K562 (cell line): ENCODE data around the gene PLOD1. TPM values are rescaled to one million over a fixed set of nuclear protein-coding genes. Genes with fewer than 3 reads are reported as not detected.

Experiments used
- ATAC-seq: fragments of 200-7000 bp; cut with Tn5 transposase; 3 replicates; pipeline ENCODE4 v1.9.1; 2020; ENCODE audit warnings: moderate library complexity
- BruUV-seq: library from RNA; stranded (reverse); fragments of 400-500 nt; replicated peaks from 2 replicates; lab custom pipeline; 2021; lab: Mats Ljungman, UMichigan
- CTCF ChIA-PET: fragments of 300-600 bp; formaldehyde crosslinking; extraction: SDS; loops from one replicate; lab custom pipeline; 2021; ENCODE audit warnings: low intra/inter-chr PET ratio; lab: Yijun Ruan, JAX
- POLR2A ChIA-PET: fragments of 300-600, 350-650 bp; sonication (Branson Sonifier 250); formaldehyde crosslinking; extraction: SDS; loops from one replicate; lab custom pipeline; 2021; ENCODE audit warnings: antibody characterized with exemption, inconsistent platforms; lab: Yijun Ruan, JAX
- DNase-seq, 4 experiments: peaks; one replicate each; pipeline versions ENCODE4 v3.0.0 to v3.0.0-alpha.2; 2011 to 2018; ENCODE audit warnings: low spot score in 3 of 4, mixed read lengths in 3 of 4; ENCODE audit errors: extremely low read depth in 1 of 4
- FAIRE-seq: peaks from 2 replicates; lab custom pipeline; 2011; peaks lifted over from hg19 to GRCh38; lab: Jason Lieb, UNC
- H2AFZ ChIP-seq: 2 replicates; pipeline ENCODE4 v1.6.0; 2011; ENCODE audit warnings: low read depth, low read length, control low read depth, inconsistent platforms
- H3K27ac ChIP-seq: fragments of 200-600 bp; 3 replicates; pipeline ENCODE4 v1.8.0; 2011; ENCODE audit warnings: low read depth, mild to moderate bottlenecking, control low read depth, inconsistent platforms, low read length, moderate library complexity, mixed read lengths; ENCODE audit errors: extremely low read depth
- H3K27me3 ChIP-seq, 2 experiments: fragments of 300-600 bp in 1 of 2; 2 replicates in 1 of 2; 3 replicates in 1 of 2; pipeline versions ENCODE4 v1.6.0 to v1.8.0; 2011; ENCODE audit warnings: inconsistent platforms in 2 of 2, low read length in 2 of 2, mild to moderate bottlenecking in 1 of 2, mixed read lengths in 1 of 2, moderate library complexity in 1 of 2; ENCODE audit not compliant: control insufficient read depth in 2 of 2, insufficient read depth in 2 of 2
- H3K36me3 ChIP-seq: fragments of 300-600 bp; 3 replicates; pipeline ENCODE4 v1.8.0; 2011; ENCODE audit warnings: mild to moderate bottlenecking, low read length, inconsistent platforms; ENCODE audit not compliant: control insufficient read depth, insufficient read depth
- H3K4me1 ChIP-seq, 2 experiments: fragments of 200-600 bp in 1 of 2; replicated peaks in 1 of 2; 2 replicates in 1 of 2; 3 replicates in 1 of 2; pipeline versions ENCODE4 v1.5.1 to v1.8.0; 2011; ENCODE audit warnings: inconsistent platforms in 2 of 2, low read length in 2 of 2, mild to moderate bottlenecking in 1 of 2, mixed read lengths in 1 of 2, moderate library complexity in 1 of 2; ENCODE audit not compliant: control insufficient read depth in 2 of 2, insufficient read depth in 2 of 2
- H3K4me2 ChIP-seq: 2 replicates; pipeline ENCODE4 v1.6.1; 2011; ENCODE audit warnings: low read length, control low read depth, inconsistent platforms, mixed read lengths; ENCODE audit not compliant: insufficient read depth
- H3K4me3 ChIP-seq: fragments of 200-600 bp; sonication (generic), shearing (Covaris generic); 2 replicates; pipeline ENCODE4 v1.5.1; 2016; ENCODE audit warnings: control low read depth, inconsistent platforms
- H3K79me2 ChIP-seq: fragments of 200-600 bp; 3 replicates; pipeline ENCODE4 v1.8.0; 2011; ENCODE audit warnings: low read length, inconsistent platforms; ENCODE audit not compliant: control insufficient read depth, insufficient read depth
- H3K9ac ChIP-seq, 2 experiments: 2 replicates each; pipeline versions ENCODE4 v1.6.0 to v1.6.1; 2011; ENCODE audit warnings: low read depth in 2 of 2, low read length in 2 of 2, control low read depth in 1 of 2, inconsistent platforms in 1 of 2, mild to moderate bottlenecking in 1 of 2, mixed read lengths in 1 of 2; ENCODE audit not compliant: insufficient read depth in 1 of 2
- H3K9me1 ChIP-seq: one replicate; pipeline ENCODE4 v1.6.0; 2011; ENCODE audit warnings: inconsistent platforms, mild to moderate bottlenecking, low read length, moderate library complexity; ENCODE audit not compliant: control insufficient read depth, insufficient read depth
- H3K9me3 ChIP-seq: replicated peaks from 2 replicates; pipeline ENCODE4 v1.5.1; 2011; ENCODE audit warnings: low read depth, low read length, inconsistent platforms; ENCODE audit not compliant: control insufficient read depth, insufficient read depth
- H4K20me1 ChIP-seq: replicated peaks from 2 replicates; pipeline ENCODE4 v1.6.1; 2011; ENCODE audit warnings: low read length, inconsistent platforms, mixed read lengths; ENCODE audit not compliant: control insufficient read depth, insufficient read depth
- GABPB1 ChIP-seq: sonication (generic); formaldehyde crosslinking; IDR thresholded peaks from 2 replicates; pipeline ENCODE4 v1.8.0; 2022; ENCODE audit warnings: mild to moderate bottlenecking, missing genetic modification reagents
- KAT2B ChIP-seq: IDR thresholded peaks from one replicate; pipeline ENCODE4 v1.6.1; 2012; ENCODE audit warnings: low read depth, mild to moderate bottlenecking, control low read depth, inconsistent platforms, low read length, moderate library complexity
- KLF13 ChIP-seq: fragments of 450-650 bp; IDR thresholded peaks from 2 replicates; pipeline ENCODE4 v1.6.1; 2016; ENCODE audit warnings: missing genetic modification characterization, low read depth, mild to moderate bottlenecking, missing compliant biosample characterization, moderate library complexity, borderline replicate concordance
- MAFF ChIP-seq: IDR thresholded peaks from 2 replicates; pipeline ENCODE4 v1.6.1; 2012; ENCODE audit warnings: low read length, improper control_type of control experiment
- RAD21 ChIP-seq, 2 experiments: fragments of 250-450 bp in 1 of 2; fragments of 450-650 bp in 1 of 2; sonication (Bioruptor Pico) in 1 of 2; formaldehyde crosslinking in 1 of 2; IDR thresholded peaks in 1 of 2; conservative IDR thresholded peaks in 1 of 2; 2 replicates each; pipeline versions ENCODE4 v1.4.0 to v1.8.0; 2020 to 2022; ENCODE audit warnings: mild to moderate bottlenecking in 2 of 2, moderate library complexity in 1 of 2
- SMAD2 ChIP-seq: fragments of 150-350 bp; IDR thresholded peaks from 2 replicates; pipeline ENCODE4 v1.6.1; 2014; ENCODE audit warnings: low read depth, mild to moderate bottlenecking, low read length
- TEAD1 ChIP-seq, 2 experiments: fragments of 450-650 bp in 1 of 2; sonication (generic) in 1 of 2; formaldehyde crosslinking; IDR thresholded peaks; 2 replicates each; pipeline versions ENCODE4 v1.4.0 to v1.8.0; 2020 to 2022; ENCODE audit warnings: mild to moderate bottlenecking in 2 of 2, missing genetic modification reagents in 1 of 2
- WGBS: fragments of 100-300 bp; shearing (Covaris generic); methylation state at CpG from one replicate; pipeline ENCODE4 v1.1.6; 2016; ENCODE audit warnings: low coverage, mixed read lengths; ENCODE audit not compliant: insufficient coverage; ENCODE audit errors: missing lambda C conversion rate; 5-methylcytosine and 5-hydroxymethylcytosine counted together
- in situ Hi-C: fragments of 300-500 bp; cut with MboI; formaldehyde crosslinking; loops from 4 replicates; pipeline ENCODE4 v1.15.0; 2018; ENCODE audit warnings: inconsistent platforms, mixed read lengths
- intact Hi-C: fragments of 100-400 bp; cut with micrococcal nuclease; formaldehyde crosslinking; loops from 2 replicates; pipeline ENCODE4 v1.14.2; 2022
- polyA plus RNA-seq, 8 experiments: library from polyadenylated mRNA; depleted of rRNA in 4 of 8; stranded (reverse) in 5 of 8; unstranded in 3 of 8; fragments of >200 nt; fragmentation: Nextera tagmentation in 2 of 8; fragmentation: Illumina TruSeq in 1 of 8; extraction: Ambion mirVana in 2 of 8; extraction: Trizol in 1 of 8; gene quantifications; 2 replicates each; pipeline versions ENCODE4 v1.2.1 to v1.2.3, GENCODE V29; 2011 to 2014; ENCODE audit warnings: inconsistent platforms in 1 of 8, missing spikeins in 1 of 8
- total RNA-seq, 7 experiments: library from RNA; depleted of rRNA in 6 of 7; stranded (reverse); fragments of >200 nt in 6 of 7; fragmentation: Illumina TruSeq in 2 of 7; extraction: Trizol in 2 of 7; gene quantifications; 2 replicates each; pipeline versions ENCODE4 v1.2.1 to v1.2.3, GENCODE V29; 2011 to 2021; ENCODE audit warnings: low replicate concordance in 1 of 7
- TF ChIP-seq, protein P1 (sequence below): sonication (generic); formaldehyde crosslinking; IDR thresholded peaks from 2 replicates; pipeline ENCODE4 v1.8.0; 2022; ENCODE audit warnings: mild to moderate bottlenecking, missing genetic modification reagents
- TF ChIP-seq, protein P2 (sequence below): sonication (generic); formaldehyde crosslinking; IDR thresholded peaks from 2 replicates; pipeline ENCODE4 v1.9.0; 2022; ENCODE audit warnings: mild to moderate bottlenecking, missing genetic modification reagents
- TF ChIP-seq, protein P3 (sequence below): sonication (generic); formaldehyde crosslinking; IDR thresholded peaks from 2 replicates; pipeline ENCODE4 v1.8.0; 2023; ENCODE audit warnings: mild to moderate bottlenecking, missing genetic modification reagents
- TF ChIP-seq, protein P4 (sequence below): sonication (generic); formaldehyde crosslinking; IDR thresholded peaks from 2 replicates; pipeline ENCODE4 v1.8.0; 2022; ENCODE audit warnings: mild to moderate bottlenecking, missing genetic modification reagents

Gene PLOD1
- total and polyA plus RNA-seq, 9 of the 15 experiments (the other 6 are each of a cell fraction or from before 2014, with no cell fraction given): 16.6 to 90.8 (median 52.7) TPM

DNA sequence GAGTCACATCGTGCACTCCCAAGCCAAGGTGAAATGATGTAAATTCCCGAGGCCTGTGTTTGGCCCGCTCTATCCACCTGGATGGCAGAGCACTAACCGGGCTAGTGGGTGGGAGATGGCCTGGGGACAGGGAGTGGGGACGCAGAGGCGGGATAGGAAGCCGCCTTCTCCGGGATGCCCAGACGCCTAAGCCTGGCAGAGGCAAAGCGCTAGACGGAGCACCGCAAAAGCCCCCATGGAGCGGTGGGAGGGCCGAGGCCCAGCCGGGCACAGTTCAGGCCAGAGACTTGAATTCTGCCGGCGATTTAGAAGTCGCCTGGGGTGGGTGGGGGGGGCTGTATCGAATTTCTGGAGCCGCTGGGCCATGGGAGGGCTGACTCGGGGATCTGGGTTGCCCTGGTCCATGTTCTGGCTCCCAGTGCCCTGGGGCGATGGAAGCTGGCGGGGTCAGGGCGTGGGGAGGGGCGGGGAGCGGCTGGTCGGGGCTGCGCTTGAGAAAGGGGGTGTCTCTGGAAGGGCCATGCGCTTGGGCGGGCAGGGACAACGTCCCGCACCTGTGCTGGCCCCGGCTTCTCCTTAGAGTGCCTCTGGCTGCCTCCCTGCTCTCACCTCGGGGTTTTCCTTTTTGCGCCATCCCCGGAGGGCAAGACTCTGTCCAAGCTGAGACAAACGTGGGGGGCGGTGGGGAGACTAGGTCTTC, 36.3 kb upstream of the PLOD1 start (continued):
- TF ChIP-seq SMAD2 (no peak), KLF13 (no peak), MAFF (no peak), KAT2B (no peak)
- TF ChIP-seq, protein P1, sequence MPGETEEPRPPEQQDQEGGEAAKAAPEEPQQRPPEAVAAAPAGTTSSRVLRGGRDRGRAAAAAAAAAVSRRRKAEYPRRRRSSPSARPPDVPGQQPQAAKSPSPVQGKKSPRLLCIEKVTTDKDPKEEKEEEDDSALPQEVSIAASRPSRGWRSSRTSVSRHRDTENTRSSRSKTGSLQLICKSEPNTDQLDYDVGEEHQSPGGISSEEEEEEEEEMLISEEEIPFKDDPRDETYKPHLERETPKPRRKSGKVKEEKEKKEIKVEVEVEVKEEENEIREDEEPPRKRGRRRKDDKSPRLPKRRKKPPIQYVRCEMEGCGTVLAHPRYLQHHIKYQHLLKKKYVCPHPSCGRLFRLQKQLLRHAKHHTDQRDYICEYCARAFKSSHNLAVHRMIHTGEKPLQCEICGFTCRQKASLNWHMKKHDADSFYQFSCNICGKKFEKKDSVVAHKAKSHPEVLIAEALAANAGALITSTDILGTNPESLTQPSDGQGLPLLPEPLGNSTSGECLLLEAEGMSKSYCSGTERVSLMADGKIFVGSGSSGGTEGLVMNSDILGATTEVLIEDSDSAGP (CRISPR knock-in tag): no peak

DNA sequence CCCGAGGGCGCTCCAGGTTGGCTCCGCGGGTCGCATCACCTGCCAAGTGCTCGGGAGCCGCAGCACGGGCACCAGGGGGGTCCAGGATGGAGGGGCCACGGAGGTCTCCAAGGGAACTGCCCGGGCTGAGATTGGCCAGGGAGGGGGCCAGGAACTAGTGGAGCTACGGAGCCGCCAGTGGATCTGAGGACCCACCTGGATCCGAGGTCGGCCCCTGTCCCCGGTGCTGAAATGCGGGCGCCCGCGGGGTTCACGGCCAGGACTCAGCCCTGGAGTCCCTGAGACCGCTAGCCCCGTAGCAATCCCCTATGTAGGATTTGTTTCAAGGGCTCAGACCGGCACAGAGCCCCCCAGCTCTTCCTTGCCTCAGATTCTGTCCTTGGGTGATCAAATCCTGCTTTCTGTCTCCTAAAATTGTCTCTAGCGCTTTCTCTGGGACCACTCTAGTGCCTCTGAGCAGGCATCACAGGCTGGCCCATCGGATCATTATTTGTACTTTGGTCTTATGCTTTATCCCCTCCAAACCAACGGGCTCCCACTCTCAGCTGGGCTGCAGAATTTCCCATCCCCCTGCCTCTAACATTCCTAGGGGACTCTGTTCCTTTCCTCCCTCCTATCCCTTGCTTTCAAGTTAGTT, 35.6 kb upstream of the PLOD1 start:
- Histone ChIP-seq H3K4me2 (no peak overlapping the region), H3K79me2 (no peaks in the 10 kb centered on the region), H3K9ac (no peak overlapping the region), H3K36me3 (no peaks in the 10 kb centered on the region), H3K27me3 (peaks cover 15 to 16% of the 10 kb centered on the region in 2 experiments), H3K9me1 (no peaks in the 10 kb centered on the region), H2AFZ (no peak overlapping the region), H3K27ac (no peak overlapping the region), H3K9me3 (no peaks in the 10 kb centered on the region), H3K4me1 (peaks cover 0 to 10% of the 10 kb centered on the region in 2 experiments; a peak in 1 of 5 replicates), H3K4me3 (no peak overlapping the region), H4K20me1 (no peaks in the 10 kb centered on the region)
- ChIA-PET POLR2A (interaction anchor here (1.0 to 3.0 kb wide), 6 partner anchors 10 to 63 kb away, joined by 3 to 73 read pairs (median 4); no protein-coding TSS in a partner anchor), CTCF (no interaction called here)
- DNase-seq (peak in 3 of 4 experiments; percentile 50 to 61 (median 59)), FAIRE-seq (no peak), ATAC-seq (peak; percentile 83)
- in situ Hi-C loops: loop anchor here (5.0 kb wide), 1 partner anchor 57 kb away; no protein-coding TSS in a partner anchor
- intact Hi-C loops: no loop called here
- WGBS: 14% methylated on average over 19 of the region's 26 CpGs
- no TSS peak for BruUV-seq
- TF ChIP-seq TEAD1 (CRISPR knock-in tag; IDR thresholded peaks at IDR 0.05) (peak in 1 of 2 experiments; percentile 76; a peak in 1 of 4 replicates), RAD21 (CRISPR knock-in tag; conservative IDR thresholded peaks at IDR 0.05 in 1 of 2, IDR thresholded peaks at IDR 0.05 in 1 of 2) (no peak), GABPB1 (CRISPR knock-in tag) (0 out of 2 replicates have a peak, but pooled peaks have one; percentile 28)
- TF ChIP-seq, protein P2, sequence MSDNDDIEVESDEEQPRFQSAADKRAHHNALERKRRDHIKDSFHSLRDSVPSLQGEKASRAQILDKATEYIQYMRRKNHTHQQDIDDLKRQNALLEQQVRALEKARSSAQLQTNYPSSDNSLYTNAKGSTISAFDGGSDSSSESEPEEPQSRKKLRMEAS (CRISPR knock-in tag): 0 out of 2 replicates have a peak, but pooled peaks have one; percentile 23
- TF ChIP-seq, protein P3, sequence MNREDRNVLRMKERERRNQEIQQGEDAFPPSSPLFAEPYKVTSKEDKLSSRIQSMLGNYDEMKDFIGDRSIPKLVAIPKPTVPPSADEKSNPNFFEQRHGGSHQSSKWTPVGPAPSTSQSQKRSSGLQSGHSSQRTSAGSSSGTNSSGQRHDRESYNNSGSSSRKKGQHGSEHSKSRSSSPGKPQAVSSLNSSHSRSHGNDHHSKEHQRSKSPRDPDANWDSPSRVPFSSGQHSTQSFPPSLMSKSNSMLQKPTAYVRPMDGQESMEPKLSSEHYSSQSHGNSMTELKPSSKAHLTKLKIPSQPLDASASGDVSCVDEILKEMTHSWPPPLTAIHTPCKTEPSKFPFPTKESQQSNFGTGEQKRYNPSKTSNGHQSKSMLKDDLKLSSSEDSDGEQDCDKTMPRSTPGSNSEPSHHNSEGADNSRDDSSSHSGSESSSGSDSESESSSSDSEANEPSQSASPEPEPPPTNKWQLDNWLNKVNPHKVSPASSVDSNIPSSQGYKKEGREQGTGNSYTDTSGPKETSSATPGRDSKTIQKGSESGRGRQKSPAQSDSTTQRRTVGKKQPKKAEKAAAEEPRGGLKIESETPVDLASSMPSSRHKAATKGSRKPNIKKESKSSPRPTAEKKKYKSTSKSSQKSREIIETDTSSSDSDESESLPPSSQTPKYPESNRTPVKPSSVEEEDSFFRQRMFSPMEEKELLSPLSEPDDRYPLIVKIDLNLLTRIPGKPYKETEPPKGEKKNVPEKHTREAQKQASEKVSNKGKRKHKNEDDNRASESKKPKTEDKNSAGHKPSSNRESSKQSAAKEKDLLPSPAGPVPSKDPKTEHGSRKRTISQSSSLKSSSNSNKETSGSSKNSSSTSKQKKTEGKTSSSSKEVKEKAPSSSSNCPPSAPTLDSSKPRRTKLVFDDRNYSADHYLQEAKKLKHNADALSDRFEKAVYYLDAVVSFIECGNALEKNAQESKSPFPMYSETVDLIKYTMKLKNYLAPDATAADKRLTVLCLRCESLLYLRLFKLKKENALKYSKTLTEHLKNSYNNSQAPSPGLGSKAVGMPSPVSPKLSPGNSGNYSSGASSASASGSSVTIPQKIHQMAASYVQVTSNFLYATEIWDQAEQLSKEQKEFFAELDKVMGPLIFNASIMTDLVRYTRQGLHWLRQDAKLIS (CRISPR knock-in tag): 0 out of 2 replicates have a peak, but pooled peaks have one; percentile 54
- TF ChIP-seq, protein P4, sequence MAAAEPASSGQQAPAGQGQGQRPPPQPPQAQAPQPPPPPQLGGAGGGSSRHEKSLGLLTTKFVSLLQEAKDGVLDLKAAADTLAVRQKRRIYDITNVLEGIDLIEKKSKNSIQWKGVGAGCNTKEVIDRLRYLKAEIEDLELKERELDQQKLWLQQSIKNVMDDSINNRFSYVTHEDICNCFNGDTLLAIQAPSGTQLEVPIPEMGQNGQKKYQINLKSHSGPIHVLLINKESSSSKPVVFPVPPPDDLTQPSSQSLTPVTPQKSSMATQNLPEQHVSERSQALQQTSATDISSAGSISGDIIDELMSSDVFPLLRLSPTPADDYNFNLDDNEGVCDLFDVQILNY (CRISPR knock-in tag): no peak
